GM18526 (cell line): ENCODE results near the gene POLR3GL.
A peak's percentile ranks its signal among the peaks of the same experiment; 100 is the strongest.

Experiments used
- POLR2A ChIP-seq: IDR thresholded peaks from 3 replicates; pipeline ENCODE4 v1.6.1; 2011; ENCODE audit not compliant: insufficient read length; ENCODE audit errors: extremely low read depth

The POLR3GL gene

DNA sequence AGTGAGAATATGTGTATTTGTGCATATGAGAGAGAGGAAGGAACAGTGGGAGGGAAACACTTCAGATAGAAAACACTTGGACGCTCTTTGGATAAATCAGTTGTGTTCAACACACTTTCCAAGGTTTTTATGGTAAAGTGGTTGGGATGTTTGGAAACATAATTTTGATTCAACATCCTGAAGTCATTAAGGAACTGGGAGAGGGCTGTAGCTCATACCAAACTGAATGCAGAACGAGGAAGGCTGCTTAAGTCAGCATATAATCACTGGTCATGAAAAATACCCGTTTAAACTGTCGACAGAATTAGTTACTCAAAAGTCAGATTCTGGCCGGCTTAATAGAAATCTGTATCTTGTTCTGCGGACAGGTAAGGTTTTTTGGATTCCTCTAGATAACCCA lies 21.6 kb upstream of the POLR3GL start:
- TF ChIP-seq POLR2A: no peak

DNA sequence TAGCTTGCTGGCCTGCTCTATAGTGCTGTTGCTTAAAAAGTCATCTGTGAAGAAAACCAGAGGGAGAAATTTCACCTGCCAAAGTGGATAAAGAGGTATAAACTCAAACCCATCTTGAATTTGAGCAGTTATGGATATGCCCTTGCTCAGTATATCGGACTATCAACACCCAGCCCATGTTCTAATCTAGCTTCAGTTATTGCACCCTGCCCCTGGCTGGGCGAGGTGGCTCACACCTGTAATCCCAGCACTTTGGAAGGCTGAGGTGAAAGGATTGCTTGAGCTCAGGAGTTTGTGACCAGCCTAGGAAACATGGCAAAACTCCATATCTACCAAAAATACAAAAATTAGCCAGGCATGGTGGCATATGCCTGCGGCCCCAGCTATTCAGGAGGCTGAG lies 20.0 kb upstream of the POLR3GL start:
- TF ChIP-seq POLR2A: no peak

DNA sequence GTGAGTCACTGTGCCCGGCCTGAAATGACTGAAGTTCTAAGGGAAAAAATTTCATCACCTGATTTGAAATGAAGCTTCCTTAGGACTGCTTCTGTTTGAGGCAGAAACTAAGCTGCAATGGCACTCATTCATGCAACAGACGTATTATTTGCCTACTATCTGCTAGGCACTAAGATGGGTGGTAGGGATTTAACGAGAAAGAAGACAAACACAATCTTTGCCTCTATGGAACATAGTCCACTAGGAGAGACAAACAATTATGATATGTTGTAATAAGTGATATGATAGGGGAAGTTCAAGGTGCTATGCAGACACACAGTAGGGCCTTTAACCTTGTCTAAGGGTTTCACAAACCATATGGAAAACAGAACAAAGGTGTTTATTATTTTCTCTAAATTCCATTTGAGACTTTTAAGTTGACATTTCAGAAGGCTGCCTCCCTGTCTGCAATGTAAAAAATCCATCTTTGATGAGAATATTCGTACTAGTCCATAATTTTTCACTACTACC lies 18.0 kb upstream of the POLR3GL start:
- TF ChIP-seq POLR2A: no peak

DNA sequence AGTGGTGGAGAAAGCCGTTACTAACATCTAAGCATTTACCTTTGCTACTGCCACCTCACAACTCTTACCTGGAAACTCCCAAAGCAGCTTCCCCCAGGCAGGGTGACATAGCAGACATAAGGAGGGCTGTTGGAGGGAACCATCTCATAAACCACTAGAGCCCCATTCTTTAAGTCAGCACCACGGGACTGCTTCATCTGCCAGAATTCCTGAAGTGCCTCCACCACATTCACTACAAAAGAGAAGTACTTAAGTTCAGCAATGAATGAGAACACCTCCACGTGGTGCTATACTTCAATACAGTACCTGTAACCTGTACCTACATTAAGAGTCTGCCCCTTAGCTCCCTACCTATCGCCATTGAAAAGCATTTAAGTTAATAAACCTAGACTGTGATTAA lies 16.9 kb upstream of the POLR3GL start:
- no peak for TF ChIP-seq POLR2A

DNA sequence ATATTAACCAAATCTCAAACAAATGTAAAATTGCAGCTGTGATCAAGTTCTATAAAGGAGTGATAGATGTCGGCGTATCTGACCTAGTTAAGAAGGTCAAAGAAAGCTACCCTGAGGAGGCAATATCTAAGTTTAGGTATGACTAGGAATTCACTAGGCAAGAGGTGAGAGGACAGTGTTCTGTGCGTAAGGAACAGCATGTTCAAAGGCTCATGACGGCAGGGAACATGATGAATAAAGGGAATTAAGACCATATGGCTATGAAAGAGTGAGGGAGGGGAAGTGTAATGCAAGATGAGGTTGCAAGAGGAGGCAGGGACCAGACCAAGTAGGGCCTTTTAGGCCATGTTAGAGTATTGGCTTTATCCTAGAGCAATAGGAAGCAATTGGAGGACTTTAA lies 15.3 kb upstream of the POLR3GL start:
- TF ChIP-seq POLR2A: no peak

- TF ChIP-seq POLR2A: no peak
Measured at GRCh38 chr1:145951526-145951925, 13.0 kb upstream of the POLR3GL start.

GRCh38 chr1:145952903-145953302 lies 11.6 kb upstream of the POLR3GL start:
- no peak for TF ChIP-seq POLR2A

DNA sequence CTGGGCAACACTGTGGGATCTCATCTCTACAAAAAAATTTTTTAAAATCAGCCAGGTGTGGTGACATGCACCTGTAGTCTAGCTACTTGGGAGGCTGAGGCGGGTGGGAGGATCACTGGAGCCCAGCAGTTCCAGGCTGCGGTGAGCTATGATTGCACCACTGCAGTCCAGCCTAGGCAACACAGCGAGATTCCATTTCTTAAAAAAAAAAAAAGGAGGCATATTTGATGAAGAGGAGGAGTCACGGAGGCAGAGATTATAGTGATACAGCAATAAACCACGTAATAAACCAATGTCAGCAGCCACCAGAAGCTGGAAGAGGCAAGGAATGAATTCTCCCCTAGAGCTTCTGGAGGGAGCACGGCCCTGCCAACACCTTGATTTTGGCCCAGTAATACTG lies 10.6 kb upstream of the POLR3GL start:
- no peak for TF ChIP-seq POLR2A

DNA sequence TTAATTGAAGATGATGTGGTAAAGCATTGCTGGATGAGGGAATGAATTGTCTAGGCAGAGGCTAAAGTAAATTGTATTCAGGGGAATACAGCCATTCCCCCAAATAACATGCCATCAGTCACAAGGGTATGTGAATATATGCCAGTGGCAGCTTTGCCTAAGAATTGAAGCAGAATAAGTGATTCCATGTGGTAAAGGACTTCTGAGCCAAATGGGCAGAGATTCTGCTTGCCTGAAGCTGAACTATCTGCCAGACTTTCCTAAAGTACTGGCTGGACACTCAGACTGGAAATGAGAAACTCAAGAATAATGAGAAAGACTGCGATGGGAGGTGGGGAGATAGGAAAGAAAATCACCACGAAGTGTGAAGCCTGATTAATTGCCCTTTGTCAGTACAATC lies 9.1 kb upstream of the POLR3GL start:
- no peak for TF ChIP-seq POLR2A

DNA sequence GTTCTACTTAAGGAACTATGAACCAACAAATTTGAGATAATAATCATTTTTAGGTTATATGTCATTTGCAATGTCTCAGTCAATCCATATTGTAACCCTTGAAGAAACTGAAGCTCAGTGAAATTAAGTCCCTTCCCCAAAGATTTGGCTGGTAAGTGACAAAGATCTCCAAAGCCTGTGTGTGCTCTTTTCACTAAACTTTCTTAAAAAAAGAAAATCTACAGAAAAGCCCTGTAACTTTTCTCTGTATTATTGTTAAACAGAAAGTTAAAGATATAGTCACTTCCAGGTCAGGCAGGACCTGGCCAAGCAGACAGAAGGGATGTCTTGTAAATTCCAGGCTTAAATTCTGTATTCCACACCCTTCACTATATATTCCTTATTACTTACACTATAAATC lies 8.1 kb upstream of the POLR3GL start:
- no peak for TF ChIP-seq POLR2A

GRCh38 chr1:145956781-145957442 lies 7.6 kb upstream of the POLR3GL start:
- no peak for TF ChIP-seq POLR2A

DNA sequence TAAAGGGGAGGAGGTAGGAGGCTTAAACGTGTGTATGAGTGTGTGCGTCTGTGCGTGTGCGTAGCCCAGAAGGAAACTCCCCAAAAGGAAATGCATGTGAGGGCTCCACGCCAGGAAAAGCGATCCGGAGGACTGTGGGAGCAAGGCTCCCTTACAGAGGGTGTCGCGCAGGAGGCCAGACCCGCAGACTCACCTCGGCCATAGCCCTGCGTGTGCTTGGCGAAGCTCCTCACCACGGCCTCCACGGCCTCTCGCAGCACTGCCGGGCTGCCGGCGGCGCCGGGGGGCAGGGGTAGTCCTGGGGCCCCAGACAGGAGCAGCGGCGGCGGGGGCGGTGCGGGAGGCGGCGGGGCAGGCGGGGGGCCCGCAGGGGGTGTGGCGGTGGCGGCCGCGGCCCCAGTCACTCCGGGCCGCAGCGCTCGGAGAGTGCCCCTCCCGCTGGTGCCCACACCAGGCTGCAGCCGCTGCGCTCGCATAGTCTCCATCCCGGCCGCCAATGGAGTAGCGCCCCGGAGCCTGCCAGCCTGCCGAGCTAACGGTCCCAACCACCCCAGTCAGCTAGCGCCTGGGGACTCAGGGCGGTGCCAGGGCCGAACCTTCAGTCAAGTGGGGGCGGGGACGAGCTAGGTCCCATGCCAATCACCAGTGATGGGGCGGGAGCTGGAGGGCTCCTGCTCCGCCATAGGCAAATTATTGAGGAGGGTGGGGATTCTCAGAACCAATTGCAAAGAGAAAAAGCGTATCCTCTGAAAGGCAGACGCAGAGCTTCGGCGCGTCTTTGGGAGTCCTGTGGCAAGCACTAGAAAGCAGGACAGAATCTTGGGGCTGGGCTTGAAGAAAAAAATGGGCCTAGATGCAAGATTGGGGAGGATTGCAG lies 6.8 kb upstream of the POLR3GL start, which contains the start of gene LIX1L:
TSS of gene LIX1L (minus strand) at position 575 of the 877 bp plus-strand sequence. CDS start at position 485, 90 bp downstream.
- peak; percentile 77 for TF ChIP-seq POLR2A

DNA sequence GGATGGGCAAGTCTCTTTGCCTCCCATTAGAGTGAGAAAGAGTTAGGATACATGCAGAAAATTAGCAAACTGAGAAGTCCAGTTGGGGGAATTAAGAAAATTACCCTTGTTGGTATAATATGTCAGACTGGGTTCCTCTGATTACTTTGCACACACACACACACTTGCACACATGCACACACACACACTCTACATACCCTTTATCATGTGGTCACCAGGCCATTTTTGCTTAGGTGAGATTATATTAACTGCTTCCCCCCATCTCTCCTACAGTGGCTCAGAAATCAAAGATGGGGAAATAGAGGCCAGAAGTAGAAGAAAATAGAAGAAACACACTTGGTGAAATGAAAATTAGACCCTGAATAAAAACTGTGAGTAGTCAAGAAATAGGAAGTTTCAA lies 5.8 kb upstream of the POLR3GL start:
- TF ChIP-seq POLR2A: no peak

- no peak for TF ChIP-seq POLR2A
Measured at GRCh38 chr1:145959333-145959732, 5.2 kb upstream of the POLR3GL start.

DNA sequence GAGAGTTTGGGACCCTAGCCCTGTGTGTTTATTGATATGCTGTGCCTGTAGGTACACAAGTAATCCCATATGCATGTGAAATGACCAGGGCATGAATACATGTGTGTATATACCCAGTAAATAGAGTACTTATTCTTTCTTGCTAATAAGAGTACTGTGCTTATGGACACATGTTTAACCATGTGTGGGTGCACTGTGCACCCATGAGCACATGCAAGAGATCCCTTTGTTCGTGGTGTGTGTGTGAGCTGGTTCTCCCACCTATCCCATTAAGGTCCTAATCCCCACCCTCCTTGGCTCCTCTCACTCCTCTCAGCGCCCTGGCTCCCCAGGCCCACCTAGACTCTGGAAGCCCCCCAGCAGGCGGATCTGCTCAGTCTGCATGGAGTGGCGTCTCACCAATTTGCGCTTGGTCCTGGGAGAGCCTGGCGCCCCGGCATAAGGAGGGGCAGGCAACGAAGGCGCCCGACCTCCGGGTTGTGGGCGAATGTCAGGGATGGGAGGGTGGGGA lies 4.5 kb upstream of the POLR3GL start:
- no peak for TF ChIP-seq POLR2A
